Activated naive CD4-positive, alpha-beta T cell treated with Interleukin-2 at 50 U/mL for 16 hours (primary cell): ENCODE data around the gene PYGM.
A peak's percentile ranks its signal among the peaks of the same experiment; 100 is the strongest.

Experiments
- DNase-seq: peaks from one replicate; pipeline ENCODE4 v3.0.0-alpha.2; 2020

Gene PYGM

GRCh38 chr11:64790205-64791095, 30.7 kb upstream of the PYGM start:
- DNase-seq, result no peak

DNA sequence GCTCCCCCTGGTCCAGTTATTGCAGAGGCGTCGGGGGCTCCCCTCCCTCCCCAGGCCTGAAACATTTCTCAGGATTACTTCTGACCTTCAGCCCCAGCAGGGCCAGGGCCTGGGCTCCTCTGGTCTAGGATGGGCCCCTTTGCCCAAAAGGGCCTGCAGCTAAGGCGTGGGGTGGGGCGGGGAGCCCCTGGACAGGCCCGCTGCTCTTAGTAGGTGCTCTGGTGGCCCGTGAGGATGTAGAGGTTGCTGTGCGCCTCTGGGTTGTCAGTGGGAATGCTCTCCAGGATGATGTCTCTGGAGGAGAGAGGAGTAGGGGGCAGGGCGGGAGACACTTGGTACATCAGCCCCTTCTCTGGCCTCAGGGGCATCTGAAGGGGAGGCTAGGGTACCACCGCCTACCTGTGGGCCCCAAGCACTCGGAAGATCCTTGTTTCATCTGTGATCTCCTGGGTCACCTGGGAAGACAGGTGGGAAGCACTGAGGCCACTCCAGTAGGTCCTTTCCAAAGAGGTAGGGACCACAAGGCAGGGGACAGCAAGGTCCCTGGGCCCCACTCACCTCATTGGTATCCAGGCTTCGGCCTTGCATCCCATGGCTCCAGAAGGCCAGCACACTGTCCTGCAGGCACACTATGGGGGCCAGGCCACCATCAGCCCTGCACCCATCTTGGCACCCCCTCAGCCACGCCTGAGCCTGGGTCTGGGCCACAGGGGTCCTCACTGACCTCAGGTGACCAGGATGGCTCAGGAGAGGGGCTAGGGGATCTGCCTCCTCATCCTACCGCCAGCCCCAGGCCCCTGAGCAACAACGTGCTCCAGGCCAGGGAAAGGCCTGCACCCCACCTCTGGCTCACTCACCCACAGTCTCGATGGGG, 29.8 kb upstream of the PYGM start:
- DNase-seq, result no peak

- no peak for DNase-seq
These were observed 28.8 kb upstream of the PYGM start for GRCh38 chr11:64788321-64789215.

- peak; percentile 64 for DNase-seq
These were observed 27.9 kb upstream of the PYGM start for GRCh38 chr11:64787526-64788320.

DNA sequence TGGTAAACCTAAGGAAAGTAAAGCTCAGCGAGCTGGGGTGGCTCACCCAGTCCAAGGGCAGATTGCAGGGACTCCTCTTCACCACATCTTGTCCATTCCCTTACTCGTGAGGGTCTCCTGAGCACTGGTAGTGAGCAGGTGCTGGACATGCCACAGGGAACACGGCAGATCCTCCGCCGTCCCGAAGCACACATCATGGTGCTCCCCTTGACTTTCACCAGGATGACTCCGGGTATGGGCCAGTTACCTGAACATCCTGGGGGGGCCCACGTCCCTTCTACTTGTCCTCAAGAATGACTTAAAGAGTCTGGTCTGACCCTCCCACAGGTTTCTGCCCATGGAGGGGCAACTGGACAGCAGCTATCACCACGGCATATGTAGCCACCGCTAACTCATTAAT, 26.5 kb upstream of the PYGM start:
- DNase-seq, result no peak

DNA sequence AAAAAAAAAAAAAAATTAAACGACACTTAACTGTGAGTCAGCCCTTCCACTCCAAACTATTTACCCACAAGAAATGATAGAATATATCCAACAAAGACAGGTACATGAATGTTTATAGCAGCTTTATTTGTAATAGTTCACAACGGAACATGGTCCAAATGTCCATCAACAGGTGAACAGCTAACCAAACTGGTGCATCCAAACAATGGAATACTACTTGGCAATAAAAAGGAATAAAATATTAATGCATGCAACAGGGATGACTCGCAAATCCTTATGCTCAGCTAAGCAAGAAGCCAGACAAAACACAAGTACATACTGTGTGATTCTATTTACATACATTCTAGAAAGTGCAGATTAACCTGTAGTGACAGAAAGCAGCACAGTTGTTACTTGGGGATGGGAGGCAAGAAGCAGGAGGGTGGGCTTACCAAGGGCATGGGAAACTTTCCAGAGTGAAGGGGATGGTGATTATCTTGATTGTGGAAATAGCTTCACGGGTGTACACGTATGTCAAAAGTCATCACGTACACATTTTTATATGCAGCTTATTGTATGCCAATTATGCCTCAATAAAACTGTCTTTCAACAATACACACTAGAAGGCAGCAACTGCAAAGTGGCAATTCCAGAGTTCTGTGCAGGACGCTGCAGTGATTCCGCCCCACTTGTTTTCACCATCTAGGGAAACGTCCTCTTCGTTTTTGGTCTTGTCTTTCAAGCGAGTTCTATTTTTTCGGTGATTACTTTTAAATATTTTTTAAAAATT, 25.2 kb upstream of the PYGM start:
- DNase-seq, result no peak

GRCh38 chr11:64778473-64779298, 18.9 kb upstream of the PYGM start, which contains the start of gene SF1:
Gene SF1 (minus strand): TSS chr11:64778542. CDS start chr11:64778392, 150 bp downstream.
- peak; percentile 99 for DNase-seq

DNA sequence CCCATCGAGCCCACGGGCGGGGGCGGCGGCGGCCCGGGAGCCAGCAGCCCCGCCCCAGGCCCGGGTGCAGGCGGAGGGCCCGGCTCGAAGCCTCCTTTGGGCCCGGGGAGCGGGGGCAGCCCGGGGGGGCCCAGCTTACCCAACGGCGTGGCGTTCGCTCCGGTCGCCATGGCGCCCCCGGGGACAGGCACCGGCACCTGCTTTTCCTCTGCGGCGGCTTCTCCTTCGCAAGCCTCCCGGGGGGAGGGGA, 18.4 kb upstream of the PYGM start:
- no peak for DNase-seq

- DNase-seq, result peak; percentile 81
These were observed 17.9 kb upstream of the PYGM start for GRCh38 chr11:64777449-64778222.

DNA sequence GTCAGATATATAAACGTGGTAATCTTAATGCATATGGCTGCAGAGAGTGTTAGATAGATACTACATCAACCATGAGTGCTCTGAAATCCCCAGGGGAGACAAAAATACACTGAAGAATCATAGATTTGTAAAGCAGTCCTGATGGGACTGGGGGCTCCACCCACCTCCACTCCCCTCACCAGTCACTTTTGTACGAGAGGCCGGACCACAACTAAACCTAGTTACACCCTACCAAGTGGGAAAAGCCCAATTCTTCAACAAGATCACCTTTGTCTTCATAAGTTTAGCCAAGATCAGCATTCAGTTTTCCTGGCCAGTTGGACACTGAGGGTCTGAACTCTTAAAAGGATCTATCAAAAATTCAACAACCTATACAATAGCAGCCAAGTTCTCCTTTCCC, 17.1 kb upstream of the PYGM start:
- no peak for DNase-seq

GRCh38 chr11:64776425-64776824, 16.7 kb upstream of the PYGM start:
- no peak for DNase-seq

DNA sequence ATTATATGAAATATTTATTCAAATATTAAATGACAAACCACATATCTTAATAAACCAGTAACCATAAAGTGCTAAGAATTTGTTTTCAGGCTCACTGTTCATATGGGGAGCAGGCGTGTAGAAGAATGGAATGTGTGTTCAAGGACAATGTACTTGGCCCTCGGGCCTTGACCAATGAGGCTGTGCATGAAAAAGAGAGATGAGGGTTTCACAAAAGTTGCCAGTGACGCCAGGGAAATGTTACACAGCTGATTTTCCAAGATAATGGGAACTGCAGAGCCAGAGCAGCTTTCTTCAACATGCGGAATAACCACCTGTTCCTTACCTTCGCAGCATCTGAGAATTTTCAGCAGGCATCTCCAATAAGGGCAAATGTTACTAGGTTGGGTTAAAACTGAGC, 14.4 kb upstream of the PYGM start:
- DNase-seq, result no peak

DNA sequence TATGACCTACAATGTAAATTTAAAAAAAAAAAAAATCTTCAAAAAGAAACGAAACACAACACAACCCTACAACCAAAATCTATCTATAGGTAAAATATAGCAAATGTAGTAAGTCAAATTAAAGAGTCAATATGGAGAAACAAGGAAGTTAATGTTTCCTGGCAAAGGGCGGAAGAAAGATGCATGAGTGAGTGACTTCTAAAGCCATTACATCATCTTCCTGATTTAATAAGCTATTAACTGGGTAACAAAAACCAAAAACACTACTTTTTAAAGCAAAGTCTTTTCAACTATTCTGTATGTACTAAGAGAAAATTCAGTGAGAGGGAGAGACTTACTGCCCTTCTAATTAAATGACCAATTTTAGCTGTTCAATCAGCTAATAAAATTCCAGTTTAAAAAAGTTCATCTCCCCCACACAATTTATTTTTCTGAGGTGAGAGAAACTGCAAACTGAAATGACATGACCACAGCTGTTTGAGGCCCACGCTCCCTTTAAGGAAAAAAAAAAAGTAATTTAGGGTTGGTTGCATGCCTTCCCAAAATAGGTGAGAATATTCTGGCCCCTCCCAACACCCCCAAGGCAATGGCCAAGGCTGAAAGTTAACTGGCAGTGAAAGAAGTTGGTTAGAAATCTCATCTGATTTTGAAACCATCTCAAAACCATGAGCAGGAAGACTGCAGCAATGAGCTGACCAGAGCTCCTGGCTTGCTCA, 12.7 kb upstream of the PYGM start:
- no peak for DNase-seq

DNA sequence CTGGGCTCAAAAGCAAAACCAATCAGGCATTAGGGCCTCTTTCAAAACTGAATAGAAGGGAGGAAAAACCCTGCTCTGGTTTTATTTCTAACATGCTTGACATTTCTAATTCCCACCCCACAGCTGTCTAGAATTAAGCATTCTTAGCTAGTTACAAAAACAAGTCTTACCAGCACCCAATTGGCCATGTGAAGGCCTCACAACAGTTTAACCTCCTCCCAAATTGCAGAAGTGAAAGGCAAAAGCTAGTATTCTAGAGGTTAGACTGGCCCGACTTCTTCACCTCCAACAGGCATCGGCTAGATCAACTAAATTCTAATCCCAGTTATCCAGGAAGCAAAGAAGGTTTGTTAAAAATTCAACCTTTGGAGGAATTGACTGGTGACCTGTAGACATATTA, 12.1 kb upstream of the PYGM start:
- DNase-seq, result no peak

GRCh38 chr11:64770120-64770519, 10.3 kb upstream of the PYGM start:
- no peak for DNase-seq

DNA sequence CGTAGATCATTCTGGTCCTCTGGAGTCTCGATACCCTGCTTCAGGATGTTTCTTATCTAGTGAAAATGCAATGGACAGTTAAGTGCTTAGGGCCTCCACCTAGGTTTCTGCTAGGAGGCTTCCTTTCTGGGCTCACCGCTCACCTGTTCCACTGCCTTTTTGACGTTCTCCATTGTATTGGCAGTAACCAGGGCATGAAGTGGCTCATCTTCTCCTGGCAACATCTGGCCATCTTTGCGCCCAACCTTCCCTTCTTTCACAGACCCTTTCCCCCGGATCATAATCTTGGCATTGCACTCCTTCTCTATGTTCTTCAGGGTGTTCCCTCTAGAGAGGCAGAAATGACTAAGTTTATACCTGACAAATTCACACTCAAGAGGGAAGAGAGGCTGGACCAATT, 9.5 kb upstream of the PYGM start:
- DNase-seq, result no peak

DNA sequence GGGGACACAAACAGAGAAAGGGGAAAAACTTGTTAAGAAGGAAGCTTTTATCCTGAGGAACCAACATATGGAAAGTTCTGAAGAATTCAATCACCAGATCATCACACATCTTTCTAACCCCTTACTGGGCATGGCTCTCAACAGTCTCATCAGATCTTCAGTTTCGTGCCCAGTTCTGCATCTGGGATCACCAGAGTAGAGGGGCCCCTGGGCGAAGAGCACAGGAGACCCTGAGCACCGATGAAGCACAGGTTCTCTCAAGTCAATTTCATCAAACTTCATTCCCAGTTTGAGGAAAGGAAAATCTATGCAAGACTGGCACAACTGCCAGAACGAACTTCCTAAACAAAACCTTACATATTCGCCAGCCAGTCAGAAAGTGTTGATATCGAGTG, 8.5 kb upstream of the PYGM start:
- DNase-seq, result no peak

DNA sequence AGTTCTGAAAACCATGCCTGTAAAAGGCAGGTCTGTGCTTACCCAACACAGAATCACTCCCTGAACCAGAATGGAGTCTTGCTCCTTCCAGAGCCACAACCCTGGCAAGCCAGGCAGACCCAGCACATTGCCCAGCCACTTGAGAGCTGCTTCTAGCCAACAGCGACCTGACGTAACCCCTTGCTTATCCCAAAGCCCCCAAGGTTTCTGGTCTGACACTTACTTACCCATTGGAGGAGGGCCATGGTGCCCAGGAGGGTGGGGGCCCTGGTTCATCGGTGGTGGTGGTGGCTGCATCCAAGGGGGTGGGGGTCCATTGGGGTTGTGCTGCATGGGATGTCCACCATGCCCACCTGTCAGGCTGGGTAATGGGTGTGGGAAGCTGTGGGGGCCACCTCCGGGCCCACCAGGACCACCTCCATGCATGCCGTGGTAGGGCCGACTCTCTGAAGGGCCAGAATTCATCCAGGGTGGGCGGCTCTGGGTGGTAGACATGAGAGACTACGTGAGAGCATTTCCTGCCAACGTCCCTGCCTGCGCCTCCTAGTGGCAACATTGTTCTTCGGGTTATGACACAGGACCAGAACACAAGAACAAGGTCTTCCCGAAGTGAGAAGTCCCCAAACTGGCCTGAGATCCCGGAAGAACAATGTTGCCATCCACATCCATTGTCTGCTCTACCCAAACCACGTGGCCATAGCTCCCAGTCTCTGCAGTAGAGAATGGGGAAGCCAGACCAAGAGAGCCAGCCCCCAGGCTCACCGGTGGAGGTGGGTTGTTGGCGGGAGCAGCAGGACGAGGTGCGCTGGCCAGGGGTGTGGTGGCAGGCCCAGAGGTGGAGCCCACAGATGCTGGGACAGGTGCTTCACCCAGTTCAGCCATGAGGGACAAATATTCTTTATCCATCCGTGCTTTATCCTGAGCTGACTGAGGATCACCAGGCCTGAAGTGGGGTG, 7.8 kb upstream of the PYGM start:
- peak; percentile 78 for DNase-seq
